ENCODE measurements around the gene PPP1R10.
A peak's percentile ranks its signal among the peaks of the same experiment; 100 is the strongest.
"Not testable (repeated sequence)": the region's sequence is repeated elsewhere in the genome, so short reads cannot be mapped to it uniquely, and the experiment has no call there.

PPP1R10 gene

GRCh38 chr6:30616811-30617564, at the start of gene PPP1R10:
PPP1R10 (minus strand) TSS chr6:30617243; CDS start chr6:30609944, 7,299 bp downstream.
- H3K27me3 ChIP-seq (ENCODE audit: control insufficient read depth, insufficient read depth, low read length) = no peaks in the 10 kb centered on the region
- H3K4me1 ChIP-seq (ENCODE audit: control insufficient read depth, insufficient read depth, low read length) = peaks cover 23% of the 10 kb centered on the region

GRCh38 chr6:30666300-30666699, 49.3 kb upstream of the PPP1R10 start:
- H3K9me3 ChIP-seq (ENCODE audit: control insufficient read depth, insufficient read depth, low read depth, low read length); H3K27ac ChIP-seq (ENCODE audit: low read depth, low read length); H3K9ac ChIP-seq (ENCODE audit: low read length); H3K4me1 ChIP-seq (ENCODE audit: control insufficient read depth, insufficient read depth, low read length); H3K27me3 ChIP-seq (ENCODE audit: control insufficient read depth, insufficient read depth, low read length); H3K4me3 ChIP-seq (ENCODE audit: low read depth, low read length): not testable (repeated sequence)
- H3K36me3 ChIP-seq (ENCODE audit: control insufficient read depth, insufficient read depth, low read length) = peaks cover 70% of the 10 kb centered on the region

More at GRCh38 chr6:30616811-30617564, at the start of gene PPP1R10:
- Histone ChIP-seq H3K9me3 (ENCODE audit: control insufficient read depth, insufficient read depth, low read depth, low read length) (no peaks in the 10 kb centered on the region), H3K9ac (ENCODE audit: low read length) (peak within 1 kb of the TSS; percentile 98), H3K36me3 (ENCODE audit: control insufficient read depth, insufficient read depth, low read length) (peaks cover 38% of the 10 kb centered on the region), H3K4me3 (ENCODE audit: low read depth, low read length) (peak within 1 kb of the TSS; percentile 85), H3K27ac (ENCODE audit: low read depth, low read length) (peak within 1 kb of the TSS; percentile 97)

- H3K9me3 ChIP-seq (ENCODE audit: control insufficient read depth, insufficient read depth, low read depth, low read length) = no peaks in the 10 kb centered on the region
- H3K4me1 ChIP-seq (ENCODE audit: control insufficient read depth, insufficient read depth, low read length) = no peaks in the 10 kb centered on the region
- no peak overlapping the region for H3K27ac ChIP-seq (ENCODE audit: low read depth, low read length)
- no peak overlapping the region for H3K9ac ChIP-seq (ENCODE audit: low read length)
- H3K4me3 ChIP-seq (ENCODE audit: low read depth, low read length) = no peak overlapping the region
- no peaks in the 10 kb centered on the region for H3K27me3 ChIP-seq (ENCODE audit: control insufficient read depth, insufficient read depth, low read length)
- peaks cover 65% of the 10 kb centered on the region for H3K36me3 ChIP-seq (ENCODE audit: control insufficient read depth, insufficient read depth, low read length)
These were observed 48.1 kb upstream of the PPP1R10 start for GRCh38 chr6:30664994-30665767.

DNA sequence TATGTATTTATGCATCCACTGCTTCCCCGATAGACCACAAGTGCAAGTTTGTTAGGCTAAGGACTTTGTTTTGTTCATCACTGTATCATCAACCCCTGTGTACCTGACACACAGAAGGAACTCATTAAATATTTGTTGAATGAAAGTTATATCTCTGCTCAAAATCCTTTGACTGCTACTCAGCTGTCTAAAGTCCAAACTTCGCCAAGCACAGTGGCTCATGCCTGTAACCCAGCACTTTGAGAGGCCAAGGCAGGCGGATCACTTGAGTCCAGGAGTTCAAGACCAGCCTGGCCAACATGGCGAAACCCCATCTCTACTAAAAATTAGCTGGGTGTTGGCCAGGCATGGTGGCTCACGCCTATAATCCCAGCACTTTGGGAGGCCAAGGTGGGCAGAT, 40.9 kb upstream of the PPP1R10 start:
- not testable (repeated sequence) for H3K27me3 ChIP-seq (ENCODE audit: control insufficient read depth, insufficient read depth, low read length); H3K27ac ChIP-seq (ENCODE audit: low read depth, low read length); H3K4me1 ChIP-seq (ENCODE audit: control insufficient read depth, insufficient read depth, low read length); H3K9me3 ChIP-seq (ENCODE audit: control insufficient read depth, insufficient read depth, low read depth, low read length); H3K4me3 ChIP-seq (ENCODE audit: low read depth, low read length); H3K9ac ChIP-seq (ENCODE audit: low read length)
- peaks cover 88% of the 10 kb centered on the region for H3K36me3 ChIP-seq (ENCODE audit: control insufficient read depth, insufficient read depth, low read length)

DNA sequence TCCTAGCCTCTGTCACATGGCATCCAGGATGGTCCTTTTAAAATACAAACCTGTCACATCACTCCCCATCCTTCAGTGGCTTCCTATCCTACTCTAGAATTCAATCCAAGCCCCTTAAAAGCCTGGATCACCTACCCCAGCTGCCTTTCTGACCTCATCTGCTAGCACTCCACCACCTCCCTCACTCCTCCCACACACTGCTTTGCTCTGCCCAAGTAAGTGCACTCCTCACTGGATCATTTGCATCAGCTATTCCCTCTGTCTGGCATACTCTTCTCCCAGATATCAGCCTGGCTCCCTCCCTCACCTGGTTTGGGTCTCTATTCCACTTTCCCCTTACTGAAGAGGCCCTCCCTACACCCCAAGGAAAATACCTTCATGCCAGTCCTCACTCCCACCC, 40.4 kb upstream of the PPP1R10 start:
- Histone ChIP-seq H3K4me3 (ENCODE audit: low read depth, low read length) (no peak overlapping the region), H3K27ac (ENCODE audit: low read depth, low read length) (no peak overlapping the region), H3K36me3 (ENCODE audit: control insufficient read depth, insufficient read depth, low read length) (peaks cover 88% of the 10 kb centered on the region), H3K27me3 (ENCODE audit: control insufficient read depth, insufficient read depth, low read length) (no peaks in the 10 kb centered on the region), H3K9me3 (ENCODE audit: control insufficient read depth, insufficient read depth, low read depth, low read length) (no peaks in the 10 kb centered on the region), H3K9ac (ENCODE audit: low read length) (no peak overlapping the region), H3K4me1 (ENCODE audit: control insufficient read depth, insufficient read depth, low read length) (no peaks in the 10 kb centered on the region)

- H3K36me3 ChIP-seq (ENCODE audit: control insufficient read depth, insufficient read depth, low read length) = peaks cover 88% of the 10 kb centered on the region
- H3K4me3 ChIP-seq (ENCODE audit: low read depth, low read length) = no peak overlapping the region
- no peak overlapping the region for H3K27ac ChIP-seq (ENCODE audit: low read depth, low read length)
- no peaks in the 10 kb centered on the region for H3K9me3 ChIP-seq (ENCODE audit: control insufficient read depth, insufficient read depth, low read depth, low read length)
- no peak overlapping the region for H3K9ac ChIP-seq (ENCODE audit: low read length)
- H3K4me1 ChIP-seq (ENCODE audit: control insufficient read depth, insufficient read depth, low read length) = no peaks in the 10 kb centered on the region
- H3K27me3 ChIP-seq (ENCODE audit: control insufficient read depth, insufficient read depth, low read length) = no peaks in the 10 kb centered on the region
These were observed 39.5 kb upstream of the PPP1R10 start for GRCh38 chr6:30656513-30656912.

DNA sequence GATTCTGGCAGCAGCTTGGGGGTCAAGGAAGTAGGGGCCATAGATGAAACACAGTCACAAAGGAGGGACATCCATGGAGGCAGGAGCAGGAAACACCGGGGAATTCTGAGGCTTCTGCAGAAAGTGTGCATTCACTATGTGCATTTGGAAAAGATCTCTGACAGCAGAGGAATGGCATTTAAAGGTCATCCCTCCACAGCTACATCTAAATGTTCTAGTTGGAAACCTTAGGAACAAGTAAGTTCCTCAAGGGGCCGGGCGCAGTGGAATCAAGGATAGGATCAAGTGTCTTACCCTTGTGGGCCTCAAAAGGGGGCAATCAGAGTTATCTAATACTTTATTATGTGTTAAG, 38.7 kb upstream of the PPP1R10 start:
- H3K9me3 ChIP-seq (ENCODE audit: control insufficient read depth, insufficient read depth, low read depth, low read length) = no peaks in the 10 kb centered on the region
- no peak overlapping the region for H3K4me3 ChIP-seq (ENCODE audit: low read depth, low read length)
- no peaks in the 10 kb centered on the region for H3K27me3 ChIP-seq (ENCODE audit: control insufficient read depth, insufficient read depth, low read length)
- H3K4me1 ChIP-seq (ENCODE audit: control insufficient read depth, insufficient read depth, low read length) = no peaks in the 10 kb centered on the region
- H3K27ac ChIP-seq (ENCODE audit: low read depth, low read length) = no peak overlapping the region
- H3K36me3 ChIP-seq (ENCODE audit: control insufficient read depth, insufficient read depth, low read length) = peaks cover 93% of the 10 kb centered on the region
- no peak overlapping the region for H3K9ac ChIP-seq (ENCODE audit: low read length)

DNA sequence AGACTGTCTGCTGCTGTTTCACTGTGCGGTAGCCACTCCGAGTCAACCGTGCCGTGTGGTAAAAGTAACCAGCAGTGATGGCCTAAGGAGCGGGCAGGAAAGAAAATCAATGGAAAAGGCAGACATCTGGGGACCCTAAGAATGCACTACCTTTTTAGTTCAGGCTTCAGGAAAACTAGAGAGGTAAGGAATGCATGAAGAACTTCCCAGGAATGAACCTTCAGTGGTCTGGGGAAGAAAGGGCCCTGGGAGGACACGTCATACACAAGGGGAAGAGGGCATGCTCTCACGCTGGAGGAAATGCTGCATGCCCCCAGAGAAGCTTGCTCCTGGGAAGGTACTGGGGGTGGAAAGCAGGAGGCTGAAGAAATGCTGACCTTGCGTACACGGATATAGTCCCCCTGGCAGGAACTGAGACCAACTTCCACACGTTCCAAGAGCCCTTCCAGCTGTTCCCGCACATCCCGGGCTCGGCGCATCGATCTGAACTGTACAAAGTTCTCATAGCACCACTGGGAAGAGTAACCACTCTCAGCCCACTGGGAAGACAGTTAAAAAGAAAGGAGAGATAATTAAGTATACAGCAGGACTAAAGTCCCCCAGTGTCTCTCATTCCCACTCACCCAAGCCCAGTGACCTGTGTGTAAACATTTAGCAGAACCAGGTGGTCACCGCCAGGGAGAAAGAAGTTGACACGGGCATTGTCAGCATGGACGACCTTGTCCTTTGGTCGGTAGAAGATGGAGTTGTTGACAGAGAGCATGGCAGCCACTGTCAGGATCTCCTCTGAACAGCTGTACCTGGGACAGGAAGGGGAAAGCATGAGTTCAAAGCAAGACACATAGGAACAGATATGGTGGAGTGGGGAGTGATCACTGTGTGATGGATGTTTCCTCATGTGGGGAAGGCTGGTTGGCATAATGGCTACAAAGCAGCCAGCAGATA, 38.0 kb upstream of the PPP1R10 start:
- Histone ChIP-seq H3K27ac (ENCODE audit: low read depth, low read length) (no peak overlapping the region), H3K9ac (ENCODE audit: low read length) (no peak overlapping the region), H3K36me3 (ENCODE audit: control insufficient read depth, insufficient read depth, low read length) (peaks cover 91% of the 10 kb centered on the region), H3K4me3 (ENCODE audit: low read depth, low read length) (no peak overlapping the region), H3K4me1 (ENCODE audit: control insufficient read depth, insufficient read depth, low read length) (no peaks in the 10 kb centered on the region), H3K9me3 (ENCODE audit: control insufficient read depth, insufficient read depth, low read depth, low read length) (no peaks in the 10 kb centered on the region), H3K27me3 (ENCODE audit: control insufficient read depth, insufficient read depth, low read length) (no peaks in the 10 kb centered on the region)

DNA sequence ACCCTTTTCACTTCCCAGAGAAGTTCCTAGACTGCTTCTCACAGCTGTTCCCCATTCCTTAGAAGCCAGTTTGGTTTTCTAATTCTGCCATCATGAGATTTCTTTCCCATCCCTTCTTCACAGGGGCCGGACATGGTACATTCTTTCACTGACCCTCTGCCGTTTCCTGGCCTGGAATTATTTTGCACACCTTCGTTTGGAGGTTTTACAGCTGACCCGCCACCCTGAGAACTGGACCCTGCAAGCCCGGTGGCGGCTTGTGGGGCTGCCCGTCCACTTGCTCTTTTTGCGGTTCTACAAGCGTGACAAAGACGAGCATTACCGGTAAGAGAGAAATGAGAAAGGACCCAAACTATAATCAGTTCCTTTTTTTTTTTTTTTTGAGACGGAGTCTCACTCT, 34.1 kb upstream of the PPP1R10 start:
- Histone ChIP-seq H3K27ac (ENCODE audit: low read depth, low read length) (no peak overlapping the region), H3K36me3 (ENCODE audit: control insufficient read depth, insufficient read depth, low read length) (peaks cover 63% of the 10 kb centered on the region), H3K4me1 (ENCODE audit: control insufficient read depth, insufficient read depth, low read length) (peaks cover 9% of the 10 kb centered on the region), H3K27me3 (ENCODE audit: control insufficient read depth, insufficient read depth, low read length) (no peaks in the 10 kb centered on the region), H3K9ac (ENCODE audit: low read length) (no peak overlapping the region), H3K9me3 (ENCODE audit: control insufficient read depth, insufficient read depth, low read depth, low read length) (no peaks in the 10 kb centered on the region), H3K4me3 (ENCODE audit: low read depth, low read length) (no peak overlapping the region)

GRCh38 chr6:30647242-30648116, 30.4 kb upstream of the PPP1R10 start:
- peak overlapping the region; percentile 95 for H3K27ac ChIP-seq (ENCODE audit: low read depth, low read length)
- peaks cover 60% of the 10 kb centered on the region for H3K36me3 ChIP-seq (ENCODE audit: control insufficient read depth, insufficient read depth, low read length)

More at GRCh38 chr6:30647242-30648116, 30.4 kb upstream of the PPP1R10 start:
- H3K9me3 ChIP-seq (ENCODE audit: control insufficient read depth, insufficient read depth, low read depth, low read length) = no peaks in the 10 kb centered on the region
- peak overlapping the region; percentile 99 for H3K4me3 ChIP-seq (ENCODE audit: low read depth, low read length)
- H3K27me3 ChIP-seq (ENCODE audit: control insufficient read depth, insufficient read depth, low read length) = no peaks in the 10 kb centered on the region
- peaks cover 12% of the 10 kb centered on the region for H3K4me1 ChIP-seq (ENCODE audit: control insufficient read depth, insufficient read depth, low read length)
- H3K9ac ChIP-seq (ENCODE audit: low read length) = peak overlapping the region; percentile 96
